HG03064 (cell line): ENCODE results near the gene LMF2.
"Not testable (repeated sequence)": the region's sequence is repeated elsewhere in the genome, so short reads cannot be mapped to it uniquely, and the experiment has no call there.

Experiments
- ATAC-seq: cut with Tn5 transposase; IDR thresholded peaks from one replicate; pipeline ENCODE4 v1.9.1; 2021; ENCODE audit warnings: low read depth; ENCODE audit not compliant: unreplicated experiment

Gene LMF2

DNA sequence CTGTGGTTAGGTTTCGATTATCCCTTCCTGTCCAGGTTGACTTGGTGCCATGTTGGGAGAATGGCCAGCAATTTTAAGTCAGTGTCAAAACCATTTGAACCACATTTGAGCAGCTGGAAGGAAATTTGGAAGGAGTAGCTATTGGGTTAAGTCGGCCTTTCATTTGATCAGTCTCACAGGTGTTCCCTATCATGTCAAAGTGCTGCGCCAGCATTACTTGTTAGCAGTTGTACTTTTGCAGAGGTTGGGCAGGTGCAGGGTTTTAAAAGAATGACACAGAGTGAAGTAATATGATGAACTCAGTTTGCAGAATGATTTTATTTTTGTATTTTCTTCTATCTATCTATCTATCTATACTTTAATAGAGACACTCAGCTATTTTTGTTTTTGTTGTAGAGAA, 28.7 kb upstream of the LMF2 start:
- no peak for ATAC-seq

DNA sequence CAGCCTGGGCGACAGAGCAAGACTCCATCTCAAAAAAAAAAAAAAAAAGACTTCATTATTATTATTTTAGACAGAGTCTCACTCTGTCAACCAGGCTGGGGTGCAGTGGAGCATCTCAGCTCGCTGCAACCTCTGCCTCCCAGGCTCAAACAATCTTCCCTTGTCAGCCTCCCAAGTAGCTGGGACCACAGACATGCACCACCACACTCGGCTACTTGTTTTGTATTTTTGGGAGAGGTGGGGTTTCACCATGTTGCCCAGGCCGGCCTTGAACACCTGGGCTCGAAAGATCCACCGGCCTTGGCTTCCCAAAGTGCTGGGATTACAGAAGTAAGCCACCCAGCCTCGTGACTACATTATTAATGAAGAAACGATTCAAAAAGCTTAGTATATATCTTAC, 27.6 kb upstream of the LMF2 start:
- no peak for ATAC-seq

DNA sequence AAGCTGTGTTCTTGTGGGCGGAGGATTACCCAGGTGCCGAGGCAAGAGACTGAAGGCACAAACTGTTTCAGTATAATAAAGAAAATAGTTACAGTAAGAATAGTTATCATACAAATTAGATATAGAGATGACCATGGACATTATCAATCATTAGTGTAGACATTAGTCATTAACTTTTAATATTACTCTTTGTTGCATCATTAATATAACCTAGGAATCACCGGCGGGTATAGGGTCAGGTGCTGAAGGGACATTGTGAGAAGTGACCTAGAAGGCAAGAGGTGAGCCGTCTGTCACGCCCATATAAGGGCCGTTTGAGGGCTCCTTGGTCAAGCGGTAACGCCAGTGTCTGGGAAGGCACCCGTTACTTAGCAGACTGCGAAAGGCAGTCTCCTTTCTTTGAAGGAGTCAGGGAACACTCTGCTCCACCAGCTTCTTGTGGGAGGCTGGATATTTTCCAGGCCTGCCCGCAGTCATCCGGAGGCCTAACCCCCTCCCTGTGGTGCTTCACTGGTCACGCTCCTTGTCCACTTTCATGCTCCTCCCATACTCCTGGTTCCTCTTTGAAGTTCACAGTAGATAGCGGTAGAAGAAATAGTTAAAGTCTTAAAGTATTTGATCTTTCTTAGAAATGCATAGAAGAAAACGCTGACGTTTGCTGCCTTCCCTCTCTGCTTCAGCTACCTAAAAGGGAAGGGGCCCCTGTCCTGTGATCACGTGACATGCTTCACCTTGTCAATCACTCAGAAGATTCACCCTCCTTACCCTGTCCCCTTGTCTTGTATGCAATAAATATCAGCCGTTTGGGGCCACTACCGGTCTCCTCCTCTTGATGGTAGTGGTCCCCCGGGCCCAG, 26.6 kb upstream of the LMF2 start:
- not testable (repeated sequence) for ATAC-seq

DNA sequence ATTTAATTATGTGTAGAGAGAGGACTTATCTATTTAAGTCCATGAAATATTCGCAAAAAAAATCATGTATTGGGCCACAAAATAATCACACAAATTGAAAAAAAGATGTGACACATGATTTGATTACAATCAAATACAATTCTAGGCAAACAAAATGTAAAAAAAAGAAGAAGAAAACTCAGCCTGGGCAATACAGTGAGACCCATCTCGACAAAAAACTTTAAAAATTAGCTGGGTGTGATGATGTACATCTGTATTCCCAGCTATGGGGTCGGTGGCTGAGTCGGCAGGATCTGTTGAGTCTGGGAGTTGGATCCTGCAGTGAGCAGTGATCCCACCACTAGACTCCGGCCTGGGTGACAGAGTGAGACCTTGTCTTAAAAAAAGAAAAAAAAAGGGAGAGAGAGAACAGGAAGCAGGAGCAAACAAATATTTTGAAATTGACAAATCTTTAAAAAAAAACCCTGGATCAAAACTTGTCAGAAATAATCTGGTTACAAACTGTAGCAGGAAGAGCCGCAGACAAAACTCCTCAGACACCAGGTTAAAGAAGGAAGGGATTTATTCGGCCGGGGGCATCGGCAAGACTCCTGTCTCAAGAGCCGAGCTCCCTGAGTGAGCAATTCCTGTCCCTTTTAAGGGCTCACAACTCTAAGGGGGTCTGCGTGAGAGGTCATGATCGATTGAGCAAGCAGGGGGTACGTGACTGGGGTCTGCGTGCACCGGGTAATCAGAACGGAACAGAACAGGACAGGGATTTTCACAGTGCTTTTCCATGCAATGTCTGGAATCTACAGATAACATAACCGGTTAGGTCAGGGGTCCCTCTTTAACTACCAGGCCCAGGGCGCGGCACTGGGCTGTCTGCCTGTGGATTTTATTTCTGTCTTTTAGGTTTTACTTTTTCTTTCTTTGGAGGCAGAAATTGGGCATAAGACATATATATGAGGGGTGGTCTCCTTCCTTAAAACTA, 25.6 kb upstream of the LMF2 start:
- no peak for ATAC-seq

DNA sequence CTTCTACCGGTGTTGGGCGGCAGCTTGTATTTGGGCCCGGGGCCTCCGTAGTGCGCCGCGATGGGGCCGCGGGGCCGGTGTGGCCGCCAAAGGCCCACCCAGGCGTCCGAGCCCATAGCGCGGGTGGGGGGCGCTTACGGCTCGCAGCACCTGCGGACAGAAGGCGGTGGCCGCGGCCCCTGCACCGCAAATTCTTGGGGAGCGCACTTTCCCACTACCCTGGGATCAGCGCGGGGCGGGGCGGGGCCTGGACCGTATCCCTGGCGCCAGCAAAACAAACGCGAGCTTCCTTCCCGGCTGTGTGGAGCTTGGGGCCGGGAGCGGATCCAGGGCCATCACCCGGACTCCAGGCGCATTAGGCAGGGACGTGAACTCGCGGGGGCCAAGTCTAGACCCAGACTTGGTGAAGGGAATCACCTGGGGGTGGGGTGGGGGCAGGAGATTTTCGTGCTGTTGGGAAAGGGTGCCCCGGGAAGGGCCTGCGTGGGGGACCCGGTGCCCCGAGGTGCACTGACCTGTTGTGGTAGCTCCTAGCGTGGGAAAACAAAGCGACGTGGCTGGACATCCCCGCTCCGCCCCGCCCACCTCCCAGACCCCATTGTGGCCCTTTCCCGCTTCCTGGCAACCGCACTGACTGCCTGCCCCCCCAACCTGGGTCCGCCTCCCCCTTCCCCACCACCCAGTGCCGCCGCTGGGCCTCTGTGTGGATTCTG, 24.6 kb upstream of the LMF2 start:
- no peak for ATAC-seq

DNA sequence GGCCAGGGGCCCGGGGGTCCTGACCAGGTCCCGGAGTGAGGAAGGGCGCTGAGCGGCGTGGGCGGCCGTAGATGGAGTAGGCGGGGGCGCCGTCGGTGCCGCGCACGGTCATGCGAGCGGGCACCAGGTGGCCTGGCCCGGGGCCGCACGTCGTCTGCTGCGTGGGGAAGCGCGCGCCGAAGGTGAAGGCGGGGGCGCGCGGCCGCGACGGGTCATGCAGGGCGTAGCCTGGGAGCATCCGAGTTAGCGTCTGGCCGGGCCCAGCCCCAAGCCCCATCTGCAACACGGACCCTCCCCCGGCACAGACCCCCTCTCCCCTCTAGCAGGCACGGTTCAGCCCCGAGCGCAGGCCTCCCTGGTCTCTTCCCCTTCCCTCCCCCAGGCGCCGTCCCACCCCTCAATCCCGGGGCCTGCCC, 24.1 kb upstream of the LMF2 start:
- no peak for ATAC-seq

DNA sequence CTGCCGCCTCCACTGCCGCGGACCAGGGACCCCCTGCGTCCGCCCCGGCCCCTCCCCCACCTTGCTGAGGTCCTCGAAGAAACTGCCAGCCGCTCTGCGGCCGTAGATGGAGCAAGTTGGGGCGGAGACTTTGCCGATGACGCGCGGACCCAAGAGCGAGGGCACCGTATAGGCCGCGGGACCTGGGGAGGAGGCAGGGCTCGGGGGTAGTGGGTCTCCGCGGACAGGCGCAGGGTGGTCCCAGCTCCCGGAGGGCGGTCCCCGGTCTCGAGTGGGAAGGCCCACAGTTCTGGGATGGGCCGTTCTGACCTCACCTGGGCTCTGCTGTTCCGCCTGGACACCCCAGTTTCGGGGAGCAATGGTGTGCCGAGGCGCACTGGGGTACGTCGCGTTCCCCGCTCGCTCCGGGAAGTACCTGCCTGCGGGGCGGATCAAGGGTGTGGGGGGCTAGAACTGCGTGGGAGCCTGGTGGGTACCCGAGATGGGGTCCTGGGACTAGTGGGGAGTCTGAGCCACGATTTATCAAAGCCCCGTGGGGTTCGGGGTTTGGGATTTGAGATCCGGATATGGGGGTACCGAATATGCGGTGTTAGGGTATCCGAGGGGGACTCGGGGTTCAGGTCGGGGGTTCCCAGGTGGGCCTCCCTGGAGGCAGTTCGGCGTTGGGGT, 23.5 kb upstream of the LMF2 start:
- ATAC-seq = no peak

DNA sequence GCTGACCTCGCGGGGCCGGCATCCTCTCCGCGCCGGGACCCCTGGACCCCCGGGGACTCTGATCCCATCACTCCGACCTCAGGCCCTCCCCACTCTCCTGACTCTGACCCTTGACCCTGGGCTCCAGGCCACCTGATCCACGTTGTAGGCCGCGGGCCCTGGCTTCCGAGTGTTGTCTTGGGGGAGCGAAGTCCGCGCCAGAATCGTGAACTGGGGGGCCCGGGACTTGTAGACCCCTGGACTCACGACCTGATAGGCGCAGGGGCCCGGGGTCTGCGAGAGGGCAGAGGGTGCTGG, 23.0 kb upstream of the LMF2 start:
- no peak for ATAC-seq

DNA sequence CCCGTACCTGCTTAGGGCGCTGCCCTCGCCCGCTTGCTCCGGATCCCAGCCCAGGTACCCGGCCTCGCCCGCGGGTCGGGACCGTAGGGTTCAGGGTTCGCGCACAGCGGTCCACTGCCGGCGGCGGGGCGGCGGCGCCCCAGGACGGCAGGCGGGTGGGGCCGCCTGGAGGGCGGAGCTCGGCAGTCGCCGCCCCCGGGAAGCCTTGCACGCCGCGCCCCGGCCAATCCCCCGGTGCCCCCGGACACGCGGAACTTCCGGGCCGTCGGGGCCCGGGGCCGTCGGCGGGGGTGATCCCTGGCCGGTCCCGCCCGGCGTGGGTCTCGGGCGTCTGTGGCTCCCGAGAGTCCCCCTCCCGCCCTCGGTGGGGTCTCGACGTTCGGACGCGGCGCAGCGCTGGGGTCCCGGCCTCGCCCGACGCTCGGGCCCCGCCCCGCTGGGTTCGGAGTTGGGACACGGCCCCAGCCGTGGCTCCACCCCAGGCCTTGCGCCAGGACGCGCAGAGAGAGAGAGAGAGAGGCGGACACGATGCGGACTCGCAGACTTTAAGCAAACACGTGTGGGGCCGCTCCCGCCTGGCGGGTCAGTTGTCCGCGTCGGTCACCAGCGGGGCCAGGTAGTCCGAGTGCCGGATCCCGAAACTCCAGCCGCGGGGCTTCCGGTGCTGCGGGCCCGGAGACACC, 22.5 kb upstream of the LMF2 start, which contains the start of gene TYMP:
Gene TYMP, minus strand, starts transcription at position 116 of the 683 bp plus-strand sequence. CDS start 303 bp downstream, outside the sequence.
- ATAC-seq = no peak

DNA sequence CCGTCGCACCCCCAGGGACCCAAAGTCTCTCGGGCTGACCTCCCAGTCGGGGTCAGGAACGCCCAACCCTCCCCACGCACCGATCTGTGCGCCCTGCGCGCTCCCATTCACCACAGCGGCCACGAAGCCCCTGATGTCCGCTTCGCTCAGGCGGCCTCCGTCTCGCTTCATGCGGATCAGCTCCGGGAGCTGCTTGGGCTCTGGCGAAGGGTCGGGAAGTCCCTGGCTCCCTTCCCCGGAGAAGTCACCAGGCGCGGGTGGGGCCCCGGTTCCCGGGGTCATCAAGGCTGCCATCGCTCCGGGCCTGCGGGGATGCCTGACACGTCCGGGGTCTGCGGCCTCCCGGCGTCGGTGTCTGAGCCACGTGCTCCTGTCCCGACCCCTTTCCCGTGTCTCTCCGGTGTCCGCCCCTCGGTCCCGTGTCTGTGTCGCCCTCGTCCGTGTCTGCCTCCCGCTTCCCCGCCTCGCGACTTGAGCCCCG, 22.0 kb upstream of the LMF2 start:
- ATAC-seq = no peak

DNA sequence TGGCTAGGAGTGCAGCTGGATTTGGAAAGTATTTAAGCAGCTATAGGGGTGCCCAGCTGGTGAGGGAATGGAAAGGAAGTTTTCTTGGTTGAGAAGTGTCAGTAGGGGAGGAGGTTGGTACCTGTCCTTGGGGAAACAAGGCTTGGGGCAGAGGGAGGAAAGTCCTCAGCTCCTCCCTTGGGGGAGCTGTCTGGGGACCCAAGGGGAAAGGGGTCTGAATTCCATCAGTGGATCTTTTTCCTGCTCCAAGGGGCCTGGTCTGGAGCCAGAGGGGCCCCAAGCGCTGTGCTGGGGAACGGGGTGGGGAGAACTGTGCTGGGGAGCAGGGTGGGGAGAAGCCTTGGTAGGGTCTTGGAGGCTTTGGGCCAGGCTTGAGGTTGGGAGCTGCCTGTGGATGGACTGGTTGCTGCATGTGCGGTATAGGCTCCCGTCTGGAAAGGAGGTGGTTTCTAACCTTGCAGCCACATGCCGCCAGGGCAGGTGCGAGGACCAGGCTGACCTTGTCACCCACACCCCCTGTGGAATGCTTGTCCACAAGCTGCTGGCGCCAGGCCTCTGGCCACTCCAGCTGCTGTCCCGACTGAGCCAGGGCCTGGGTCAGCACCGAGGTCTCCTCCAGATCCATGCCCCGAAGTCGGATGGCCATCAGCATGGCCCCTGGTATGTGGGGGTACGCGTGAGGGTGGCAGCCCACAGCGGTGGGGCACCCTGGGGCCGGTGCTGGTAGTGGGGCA, 21.3 kb upstream of the LMF2 start:
- ATAC-seq = no peak

DNA sequence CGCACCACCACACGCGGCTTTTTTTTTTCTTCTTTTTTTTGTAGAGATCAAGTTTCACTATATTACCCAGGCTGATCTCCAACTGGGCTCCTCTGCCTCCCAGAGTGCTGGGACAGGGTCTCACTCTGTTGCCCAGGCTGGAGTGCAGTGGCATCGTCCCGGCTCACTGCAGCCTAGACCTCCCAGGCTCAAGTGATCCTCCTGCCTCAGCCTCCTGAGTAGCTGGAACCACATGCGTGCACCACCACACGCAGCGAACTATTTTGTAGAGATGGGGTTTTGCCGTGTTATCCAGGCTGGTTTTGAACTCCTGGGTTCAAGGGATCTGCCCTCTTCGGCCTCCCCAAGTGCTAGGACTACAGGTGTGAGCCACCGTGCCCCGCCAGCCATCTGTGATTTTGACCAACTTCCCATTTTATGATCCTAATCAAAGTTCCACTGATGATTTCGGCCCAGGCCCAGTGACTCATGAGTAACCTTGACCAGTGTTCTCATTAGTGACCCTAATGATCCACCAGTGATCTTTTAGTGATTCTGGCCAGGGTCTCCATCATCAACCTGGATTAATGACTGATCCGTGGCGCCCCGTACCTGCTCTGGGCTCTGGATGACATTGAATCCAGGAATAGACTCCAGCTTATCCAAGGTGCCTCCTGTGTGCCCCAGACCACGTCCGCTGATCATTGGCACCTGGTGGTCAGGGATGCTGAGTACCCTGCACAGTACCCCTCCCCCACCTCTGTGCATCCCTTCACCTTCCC, 20.6 kb upstream of the LMF2 start:
- no peak for ATAC-seq

DNA sequence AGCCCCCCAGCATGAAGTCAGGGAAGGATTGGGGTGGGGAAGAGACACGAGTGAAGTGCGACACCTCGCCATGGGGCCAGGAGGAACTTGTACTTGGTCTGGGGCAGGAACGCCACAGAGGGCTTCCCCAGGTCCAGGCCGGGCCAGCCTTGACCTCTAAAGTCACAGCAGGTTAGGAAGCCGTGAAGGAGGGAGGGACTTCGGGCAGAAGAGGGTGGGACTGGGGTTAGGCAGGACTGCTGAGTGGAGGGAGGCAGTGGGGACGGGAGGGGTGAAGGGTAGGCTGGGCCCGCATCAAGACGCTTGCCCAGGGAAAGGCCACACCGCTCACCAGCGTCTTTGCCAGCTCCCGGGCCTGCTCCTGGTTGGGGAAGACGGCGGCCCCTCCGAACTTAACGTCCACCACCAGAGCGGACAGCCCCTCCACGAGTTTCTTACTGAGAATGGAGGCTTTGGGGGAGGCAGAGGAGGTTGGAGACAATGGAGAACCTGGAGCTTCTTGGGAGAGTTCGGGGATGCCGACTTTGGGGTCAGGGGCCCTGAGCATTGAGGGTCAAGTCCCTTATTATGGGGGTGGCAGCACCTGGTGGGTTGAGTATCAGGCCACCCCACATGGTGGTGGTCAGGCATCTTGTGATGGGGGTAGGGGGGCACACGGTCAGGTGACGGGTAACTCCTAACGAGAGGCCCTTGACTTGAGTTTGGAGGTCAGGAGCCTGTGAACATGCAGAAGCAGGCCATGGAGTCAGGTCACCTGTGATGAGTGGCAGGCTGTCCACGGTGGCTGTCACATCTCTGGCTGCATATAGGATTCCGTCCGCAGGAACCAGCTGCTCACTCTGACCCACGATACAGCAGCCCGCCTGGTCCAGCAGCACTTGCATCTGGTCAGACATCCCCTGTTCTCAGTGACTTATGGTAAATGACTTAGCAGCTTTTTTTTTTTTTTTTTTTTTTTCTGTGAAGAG, 19.6 kb upstream of the LMF2 start:
- ATAC-seq = no peak

DNA sequence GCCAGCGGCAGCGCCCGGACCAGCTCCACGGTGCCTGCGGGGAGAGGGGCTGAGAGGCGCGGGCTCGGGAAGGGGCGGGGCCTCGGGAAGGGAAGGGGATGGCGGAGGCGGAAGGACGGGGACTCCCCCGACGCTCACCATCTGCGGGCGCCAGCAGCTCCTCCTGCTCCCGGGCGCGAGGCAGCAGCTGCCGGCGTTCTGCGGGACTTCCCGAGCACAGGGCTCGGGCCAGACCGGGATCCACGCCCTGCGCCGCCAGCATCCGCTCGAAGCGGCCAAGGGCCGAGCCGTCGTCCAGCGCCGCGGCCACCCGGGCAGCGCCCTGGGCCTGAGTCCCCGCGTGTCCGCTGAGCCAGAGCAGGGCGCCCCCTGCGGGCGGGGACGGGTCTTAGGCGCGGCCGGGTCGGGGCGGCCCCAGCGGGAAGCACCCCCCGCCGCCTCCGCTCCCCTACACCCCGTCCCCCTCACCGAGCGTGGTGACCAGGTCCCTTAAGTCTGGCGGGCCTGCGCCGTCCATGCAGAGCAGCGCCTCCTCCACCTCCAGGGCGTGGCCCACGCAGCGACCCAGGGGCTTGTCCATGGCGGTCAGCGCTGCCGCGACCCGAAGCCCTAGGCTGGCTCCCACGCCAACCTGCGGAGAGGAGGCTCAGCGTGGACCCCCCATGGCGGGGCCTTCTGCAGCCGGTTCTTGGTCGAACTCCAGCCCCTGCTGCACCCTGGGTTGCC, 18.8 kb upstream of the LMF2 start:
- peak; percentile 22 for ATAC-seq

DNA sequence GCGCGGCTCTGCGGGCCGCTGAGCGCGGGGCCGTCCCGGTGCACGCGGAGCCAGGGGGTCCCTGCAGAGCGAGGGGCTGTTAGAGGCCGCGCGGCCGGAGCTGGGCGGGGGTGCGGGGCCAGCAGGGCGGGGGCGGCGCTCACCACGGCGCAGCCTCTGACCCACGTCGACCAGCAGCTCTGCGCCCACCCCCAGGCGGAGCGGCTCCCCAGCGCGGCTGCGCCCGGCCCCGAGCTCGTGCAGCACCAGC, 18.3 kb upstream of the LMF2 start:
- peak; percentile 22 for ATAC-seq

DNA sequence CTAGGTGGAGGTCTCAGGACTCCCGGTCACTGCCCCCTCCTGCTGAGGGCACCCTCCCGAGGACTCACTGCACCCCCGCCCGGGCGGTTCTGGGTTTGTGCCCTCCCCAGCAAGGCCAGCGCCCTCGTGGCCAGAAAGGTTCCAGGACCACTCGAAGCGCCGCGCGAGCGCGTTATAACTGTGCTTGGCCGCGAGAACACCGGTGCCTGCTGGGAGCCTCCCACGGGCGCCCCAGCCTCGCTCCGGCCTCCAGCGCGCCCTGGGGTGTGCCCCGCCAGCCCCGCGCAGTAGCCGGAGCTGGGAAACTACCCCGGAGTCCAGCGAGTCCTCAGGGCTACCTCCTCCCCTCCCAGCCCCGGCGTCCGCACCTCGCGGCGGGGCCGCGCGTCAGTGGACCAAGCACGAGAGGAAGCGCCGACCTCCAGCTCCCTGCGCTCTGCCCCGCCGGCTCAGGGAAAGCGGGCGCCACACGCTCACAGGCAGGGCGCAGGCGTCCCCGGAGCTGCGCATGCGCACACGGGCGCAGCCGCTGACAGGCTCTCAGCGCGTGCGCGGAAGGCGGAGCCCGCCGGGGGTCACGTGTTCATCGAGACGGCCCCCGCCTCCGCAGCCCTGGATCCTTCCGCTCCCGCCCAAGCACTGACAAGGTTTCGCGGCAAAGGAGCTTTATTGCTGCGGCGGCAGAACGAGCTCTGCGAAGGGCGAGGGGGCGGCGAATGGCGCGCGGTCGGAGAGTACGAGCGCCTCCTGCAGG, 17.8 kb upstream of the LMF2 start, which contains the start of gene SCO2:
Gene SCO2, minus strand, starts transcription at position 495 of the 754 bp plus-strand sequence. CDS start 1,187 bp downstream, outside the sequence.
- peak; percentile 39 for ATAC-seq
